CD14-positive monocyte (primary cell): Measurements from ENCODE around the gene PLA2G4D. TPM values are rescaled to one million over a fixed set of nuclear protein-coding genes. Genes with fewer than 3 reads are reported as not detected.

Experiments
- DNase-seq, 3 donors: peaks; one replicate each; pipeline ENCODE4 v3.0.0-alpha.2; 2011 to 2022
- H2AFZ ChIP-seq: 2 replicates; pipeline ENCODE4 v1.6.0; 2012; ENCODE audit warnings: mild to moderate bottlenecking, low read depth, low read length, inconsistent platforms; ENCODE audit not compliant: insufficient read depth, poor library complexity, severe bottlenecking
- H3K27ac ChIP-seq, 2 donors: 1 replicate in 1 of 2; 2 replicates in 1 of 2; pipeline ENCODE4 v1.5.1; 2012 to 2013; ENCODE audit warnings: low read length in 2 of 2, control low read depth in 1 of 2, inconsistent platforms in 1 of 2, low read depth in 1 of 2, mild to moderate bottlenecking in 1 of 2
- H3K27me3 ChIP-seq, 2 donors: one replicate each; pipeline versions ENCODE4 v1.6.0 to v1.6.1; 2011 to 2013; ENCODE audit warnings: low read length in 2 of 2; ENCODE audit not compliant: control insufficient read depth in 2 of 2, insufficient read depth in 2 of 2
- H3K36me3 ChIP-seq, 2 donors: replicated peaks in 1 of 2; 1 replicate in 1 of 2; 2 replicates in 1 of 2; pipeline versions ENCODE4 v1.5.1 to v1.6.1; 2012 to 2013; ENCODE audit warnings: low read length in 2 of 2, control low read depth in 1 of 2, inconsistent platforms in 1 of 2, mild to moderate bottlenecking in 1 of 2; ENCODE audit not compliant: insufficient read depth in 2 of 2, control insufficient read depth in 1 of 2
- H3K4me1 ChIP-seq, 2 donors: 1 replicate in 1 of 2; 2 replicates in 1 of 2; pipeline versions ENCODE4 v1.5.1 to v1.6.1; 2012 to 2013; ENCODE audit warnings: low read length in 2 of 2, control low read depth in 1 of 2, inconsistent platforms in 1 of 2, mild to moderate bottlenecking in 1 of 2, moderate library complexity in 1 of 2; ENCODE audit not compliant: insufficient read depth in 2 of 2, control insufficient read depth in 1 of 2
- H3K4me2 ChIP-seq: replicated peaks from 2 replicates; pipeline ENCODE3; 2012; ENCODE audit warnings: low read length, moderate library complexity, mild to moderate bottlenecking; ENCODE audit not compliant: poor library complexity, severe bottlenecking; ENCODE audit errors: extremely low read depth
- H3K4me3 ChIP-seq, 3 experiments: fragments of 200-600 bp in 1 of 3; sonication (generic) in 1 of 3; replicated peaks in 1 of 3; 1 replicate in 2 of 3; 2 replicates in 1 of 3; pipeline ENCODE4 v1.5.1; 2011 to 2013; ENCODE audit warnings: low read length in 3 of 3, mild to moderate bottlenecking in 3 of 3, control low read depth in 2 of 3, low read depth in 2 of 3, inconsistent platforms in 1 of 3, moderate library complexity in 1 of 3
- H3K79me2 ChIP-seq: 2 replicates; pipeline ENCODE4 v1.6.0; 2012; ENCODE audit warnings: mild to moderate bottlenecking, control low read depth, inconsistent platforms, low read length, moderate library complexity; ENCODE audit not compliant: insufficient read depth
- H3K9ac ChIP-seq: 2 replicates; pipeline ENCODE4 v1.6.0; 2017; ENCODE audit warnings: low read length, mild to moderate bottlenecking; ENCODE audit not compliant: insufficient read depth, poor library complexity, severe bottlenecking
- H3K9me3 ChIP-seq, 2 donors: replicated peaks in 1 of 2; 1 replicate in 1 of 2; 2 replicates in 1 of 2; pipeline versions ENCODE4 v1.5.1 to v1.6.1; 2012 to 2013; ENCODE audit warnings: low read length in 2 of 2, control low read depth in 1 of 2; ENCODE audit not compliant: control insufficient read depth in 1 of 2, insufficient read depth in 1 of 2
- H4K20me1 ChIP-seq: 2 replicates; pipeline ENCODE4 v1.6.0; 2012; ENCODE audit warnings: mild to moderate bottlenecking, low read length, control low read depth, moderate library complexity; ENCODE audit not compliant: insufficient read depth
- H3K27ac Mint-ChIP-seq, 7 donors: one replicate each; pipeline ENCODE4 v1.8.0; 2020; ENCODE audit warnings: mild to moderate bottlenecking in 7 of 7, mixed read lengths in 7 of 7, moderate library complexity in 6 of 7, inconsistent platforms in 2 of 7
- H3K27me3 Mint-ChIP-seq, 3 donors: one replicate each; pipeline ENCODE4 v1.8.0; 2021 to 2022; ENCODE audit warnings: low read depth in 3 of 3, mild to moderate bottlenecking in 3 of 3, mixed read lengths in 3 of 3, moderate library complexity in 3 of 3, inconsistent platforms in 1 of 3
- H3K36me3 Mint-ChIP-seq, 2 donors: one replicate each; pipeline ENCODE4 v1.8.0; 2020; ENCODE audit warnings: mixed read lengths in 2 of 2, inconsistent platforms in 1 of 2, mild to moderate bottlenecking in 1 of 2
- H3K4me1 Mint-ChIP-seq: one replicate; pipeline ENCODE4 v1.8.0; 2020; ENCODE audit warnings: mild to moderate bottlenecking, mixed read lengths
- H3K4me3 Mint-ChIP-seq, 2 donors: one replicate each; pipeline ENCODE4 v1.8.0; 2020; ENCODE audit warnings: mild to moderate bottlenecking in 2 of 2, mixed read lengths in 2 of 2, moderate library complexity in 1 of 2
- H3K9me3 Mint-ChIP-seq, 7 donors: one replicate each; pipeline ENCODE4 v1.8.0; 2020 to 2022; ENCODE audit warnings: mixed read lengths in 7 of 7, mild to moderate bottlenecking in 6 of 7, moderate library complexity in 6 of 7, inconsistent platforms in 2 of 7
- CTCF ChIP-seq: fragments of 200-600 bp; IDR thresholded peaks from one replicate; pipeline ENCODE4 v1.8.0; 2022; ENCODE audit warnings: antibody characterized with exemption, mild to moderate bottlenecking
- WGBS: methylation state at CpG from one replicate; pipeline ENCODE4 v1.1.5; 2013; ENCODE audit warnings: missing lambda C conversion rate; ENCODE audit not compliant: insufficient coverage; 5-methylcytosine and 5-hydroxymethylcytosine counted together
- intact Hi-C, 2 donors: fragments of 100-400 bp; cut with micrococcal nuclease; formaldehyde crosslinking; loops; one replicate each; pipeline versions ENCODE4 v1.15.0 to v1.15.1; 2023
- polyA plus RNA-seq, 3 donors: library from polyadenylated mRNA; depleted of rRNA in 1 of 3; unstranded in 2 of 3; stranded (reverse) in 1 of 3; fragments of 300-500 nt in 2 of 3; fragments of >200 nt in 1 of 3; fragmentation: Illumina TruSeq in 2 of 3; gene quantifications; 1 replicate in 2 of 3; 2 replicates in 1 of 3; pipeline ENCODE4 v1.2.3, GENCODE V29; 2012 to 2021

Gene PLA2G4D
- polyA plus RNA-seq, 3 donors = not detected

DNA sequence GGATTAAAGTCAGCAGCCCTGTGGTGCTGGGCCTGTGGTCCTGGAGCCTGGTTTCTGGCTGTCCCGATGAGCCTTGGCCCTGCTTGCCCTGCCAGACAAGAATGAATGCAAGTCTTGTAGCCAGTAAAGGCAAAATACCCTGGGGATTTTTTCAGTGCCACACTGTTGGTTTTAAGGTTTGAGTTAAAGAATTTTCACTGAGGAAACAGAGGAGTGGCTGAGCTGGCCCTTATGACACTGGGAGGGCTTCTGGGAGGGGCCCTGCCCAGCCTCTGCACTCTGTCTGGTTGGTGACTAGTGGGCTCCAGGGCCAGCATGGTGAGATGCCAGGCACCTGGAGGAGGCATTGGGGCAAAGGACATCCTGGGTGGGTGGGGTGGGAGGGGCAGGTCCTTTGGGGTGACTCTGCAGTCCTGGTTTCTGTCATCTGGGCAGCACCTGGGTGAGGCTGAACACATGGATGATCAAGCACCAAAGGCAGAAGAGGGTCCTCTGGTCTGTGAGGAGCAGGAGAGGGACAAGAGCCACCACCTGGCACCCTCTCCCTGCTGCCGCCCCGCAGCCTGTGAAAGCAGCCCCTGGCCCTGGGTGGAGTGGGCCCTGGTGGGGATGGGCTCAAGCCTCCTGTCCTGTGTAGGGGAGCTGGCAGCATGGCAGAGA lies 61.0 kb downstream of the PLA2G4D start:
- Mint-ChIP-seq H3K36me3 (no peaks in the 10 kb centered on the region), H3K9me3 (peaks cover 0 to 18% (median 3%) of the 10 kb centered on the region in 7 donors), H3K4me1 (peaks cover 15% of the 10 kb centered on the region), H3K4me3 (peak overlapping the region in 1 of 2 donors; percentile 3), H3K27me3 (peaks cover 4 to 15% (median 4%) of the 10 kb centered on the region in 3 donors), H3K27ac (peak overlapping the region in 1 of 7 donors; percentile 2)
- Histone ChIP-seq H3K79me2 (no peaks in the 10 kb centered on the region), H3K36me3 (no peaks in the 10 kb centered on the region), H3K4me2 (no peak overlapping the region), H3K27me3 (no peaks in the 10 kb centered on the region), H3K9ac (no peak overlapping the region), H4K20me1 (no peaks in the 10 kb centered on the region), H3K4me3 (no peak overlapping the region), H2AFZ (no peak overlapping the region), H3K27ac (no peak overlapping the region), H3K9me3 (peaks cover 0 to 4% of the 10 kb centered on the region in 2 donors), H3K4me1 (peaks cover 14 to 21% of the 10 kb centered on the region in 2 donors)
- intact Hi-C loops = no loop called here
- no peak for TF ChIP-seq CTCF
- no peak for DNase-seq
- 100% methylated on average over 1 of the region's 3 CpGs for WGBS

GRCh38 chr15:42032376-42033213 lies 61.8 kb downstream of the PLA2G4D start:
- Mint-ChIP-seq H3K4me1 (peaks cover 15% of the 10 kb centered on the region), H3K27ac (peak overlapping the region in 2 of 7 donors; percentile 2 to 23), H3K36me3 (no peaks in the 10 kb centered on the region), H3K9me3 (peaks cover 0 to 18% (median 3%) of the 10 kb centered on the region in 7 donors), H3K27me3 (peaks cover 4 to 18% (median 5%) of the 10 kb centered on the region in 3 donors), H3K4me3 (peak overlapping the region in 1 of 2 donors; percentile 3)
- no peak for TF ChIP-seq CTCF
- Histone ChIP-seq H3K36me3 (no peaks in the 10 kb centered on the region), H3K4me1 (peaks cover 14 to 21% of the 10 kb centered on the region in 2 donors), H2AFZ (no peak overlapping the region), H3K79me2 (no peaks in the 10 kb centered on the region), H3K27me3 (no peaks in the 10 kb centered on the region), H3K9me3 (peaks cover 0 to 4% of the 10 kb centered on the region in 2 donors), H4K20me1 (no peaks in the 10 kb centered on the region), H3K4me3 (no peak overlapping the region), H3K9ac (no peak overlapping the region), H3K4me2 (no peak overlapping the region), H3K27ac (no peak overlapping the region)
- 96% methylated on average over 7 of the region's 9 CpGs for WGBS
- intact Hi-C loops = no loop called here
- DNase-seq = no peak
